Transverse colon (tissue), 4 donors: Measurements from ENCODE around the gene FAM107A. TPM values are rescaled to one million over a fixed set of nuclear protein-coding genes. Genes with fewer than 3 reads are reported as not detected.

Source experiments
- DNase-seq: peaks from one replicate; pipeline ENCODE4 v3.0.0-alpha.2; 2019
- H3K27ac ChIP-seq, 4 donors: fragments of 200-600 bp; sonication (generic); 2 replicates each; pipeline ENCODE4 v1.5.1; 2016 to 2018; ENCODE audit warnings: inconsistent platforms in 4 of 4
- H3K27me3 ChIP-seq: fragments of 200-600 bp; sonication (generic); 2 replicates; pipeline ENCODE4 v1.5.1; 2017; ENCODE audit warnings: inconsistent platforms
- H3K36me3 ChIP-seq, 4 donors: fragments of 200-600 bp; sonication (generic); 2 replicates each; pipeline ENCODE4 v1.5.1; 2017 to 2019; ENCODE audit warnings: inconsistent platforms in 4 of 4
- H3K4me1 ChIP-seq, 4 donors: fragments of 200-600 bp; sonication (generic); 2 replicates each; pipeline ENCODE4 v1.5.1; 2017 to 2020; ENCODE audit warnings: inconsistent platforms in 4 of 4
- H3K4me3 ChIP-seq, 4 donors: fragments of 200-600 bp; sonication (generic); 1 replicate in 1 of 4; 2 replicates in 3 of 4; pipeline versions ENCODE4 v1.5.1 to v1.6.1; 2017 to 2019; ENCODE audit warnings: inconsistent platforms in 4 of 4
- H3K9me3 ChIP-seq, 2 donors: fragments of 200-600 bp; sonication (generic); 2 replicates each; pipeline ENCODE4 v1.5.1; 2017 to 2019; ENCODE audit warnings: inconsistent platforms in 2 of 2
- CTCF ChIP-seq, 5 experiments: fragments of 200-600 bp in 3 of 5; fragments of 450-650 bp in 2 of 5; sonication (generic) in 3 of 5; IDR thresholded peaks; 1 replicate in 2 of 5; 2 replicates in 3 of 5; pipeline ENCODE4 v1.5.1; 2016 to 2017; ENCODE audit warnings: antibody characterized with exemption in 5 of 5, inconsistent platforms in 3 of 5, mild to moderate bottlenecking in 2 of 5, moderate library complexity in 1 of 5
- EP300 ChIP-seq: sonication (generic); formaldehyde crosslinking; IDR thresholded peaks from one replicate; pipeline ENCODE4 v1.6.1; 2017; ENCODE audit warnings: antibody characterized with exemption, low read depth
- POLR2A ChIP-seq: fragments of 450-650 bp; IDR thresholded peaks from one replicate; pipeline ENCODE4 v1.6.1; 2016; ENCODE audit warnings: antibody characterized with exemption, mild to moderate bottlenecking, moderate library complexity
- POLR2AphosphoS5 ChIP-seq, 3 donors: sonication (generic); formaldehyde crosslinking; IDR thresholded peaks; one replicate each; pipeline ENCODE4 v1.6.1; 2016; ENCODE audit warnings: antibody characterized with exemption in 3 of 3
- WGBS, 2 donors: methylation state at CpG; one replicate each; pipeline ENCODE4 v1.1.5; 2018; ENCODE audit warnings: low coverage in 1 of 2; 5-methylcytosine and 5-hydroxymethylcytosine counted together
- in situ Hi-C, 4 donors: fragments of 200-750 bp; cut with MboI; loops; one replicate each; pipeline versions ENCODE4 v1.15.0 to v1.15.1; 2017; ENCODE audit warnings: low sequenced_read_pairs in 3 of 4, low pct_ligation_motif_present in 1 of 4, low pct_unique_long_range_greater_than_20kb in 1 of 4
- intact Hi-C: fragments of 100-400 bp; cut with DNase I; formaldehyde crosslinking; loops from one replicate; pipeline ENCODE4 v1.15.1; 2023; ENCODE audit warnings: low total_unique reads
- total RNA-seq, 4 donors: library from RNA; depleted of rRNA; stranded (reverse); fragments of >200 nt; gene quantifications; one replicate each; pipeline ENCODE4 v1.1.0, GENCODE V29; 2016

The FAM107A gene
- total RNA-seq, 4 donors from 2014 or later, result 14.1 to 21.9 (median 16.0) TPM

GRCh38 chr3:58623478-58623877 lies 46.3 kb upstream of the FAM107A start:
- in situ Hi-C loops (loop anchor here in 1 of 4 donors (10.0 kb wide), 1 partner anchor 49 kb away; the partner anchor contains the start of gene FAM107A), intact Hi-C loops (no loop called here)
- Histone ChIP-seq H3K27me3 (no peaks in the 10 kb centered on the region), H3K27ac (no peak overlapping the region), H3K4me1 (peaks cover 8 to 18% (median 16%) of the 10 kb centered on the region in 4 donors), H3K4me3 (no peak overlapping the region), H3K36me3 (no peaks in the 10 kb centered on the region), H3K9me3 (no peaks in the 10 kb centered on the region)
- WGBS, 2 donors, result 84% methylated on average over 8 of the region's 8 CpGs; no CpG with 5 or more reads in 1 of the 2 donors
- TF ChIP-seq POLR2A, result no peak
- no peak for DNase-seq

GRCh38 chr3:58622892-58623291 lies 45.7 kb upstream of the FAM107A start:
- intact Hi-C loops (no loop called here), in situ Hi-C loops (loop anchor here in 1 of 4 donors (10.0 kb wide), 1 partner anchor 48 kb away; the partner anchor contains the start of gene FAM107A)
- peaks cover 8 to 12% (median 10%) of the 10 kb centered on the region in 4 donors for H3K4me1 ChIP-seq
- WGBS, 2 donors, result 82 to 95% methylated on average over 4 to 8 of the region's 8 CpGs
- TF ChIP-seq EP300 (no peak), POLR2AphosphoS5 (IDR thresholded peaks at IDR 0.05) (no peak), POLR2A (no peak), CTCF (IDR thresholded peaks at IDR 0.05) (no peak)
- no peak for DNase-seq
- no peak overlapping the region for H3K27ac ChIP-seq
- no peaks in the 10 kb centered on the region for H3K9me3 ChIP-seq
- H3K36me3 ChIP-seq, result no peaks in the 10 kb centered on the region
- H3K4me3 ChIP-seq, result no peak overlapping the region
- H3K27me3 ChIP-seq, result no peaks in the 10 kb centered on the region

- TF ChIP-seq CTCF (IDR thresholded peaks at IDR 0.05), result no peak
- TF ChIP-seq POLR2AphosphoS5 (IDR thresholded peaks at IDR 0.05), result no peak
- no peak for TF ChIP-seq EP300
- TF ChIP-seq POLR2A, result no peak
- no peak for DNase-seq
- no peaks in the 10 kb centered on the region for H3K9me3 ChIP-seq
- no peaks in the 10 kb centered on the region for H3K36me3 ChIP-seq
- intact Hi-C loops (no loop called here), in situ Hi-C loops (loop anchor here in 1 of 4 donors (10.0 kb wide), 1 partner anchor 48 kb away; the partner anchor contains the start of gene FAM107A)
- 92% methylated on average over 4 of the region's 4 CpGs; no CpG with 5 or more reads in 1 of the 2 donors for WGBS, 2 donors
- H3K27me3 ChIP-seq, result no peaks in the 10 kb centered on the region
- H3K4me3 ChIP-seq, result no peak overlapping the region
- no peak overlapping the region for H3K27ac ChIP-seq
- H3K4me1 ChIP-seq, result peaks cover 5 to 8% (median 7%) of the 10 kb centered on the region in 4 donors
Observed at GRCh38 chr3:58622436-58622835, 45.2 kb upstream of the FAM107A start.

- in situ Hi-C loops, result loop anchor here in 1 of 4 donors (10.0 kb wide), 1 partner anchor 46 kb away; the partner anchor contains the start of gene FAM107A
- no peak for DNase-seq
- 86% methylated on average over 6 of the region's 6 CpGs; no CpG with 5 or more reads in 1 of the 2 donors for WGBS, 2 donors
- TF ChIP-seq POLR2AphosphoS5 (IDR thresholded peaks at IDR 0.05) (no peak), EP300 (no peak), CTCF (IDR thresholded peaks at IDR 0.05) (no peak), POLR2A (no peak)
- no peaks in the 10 kb centered on the region for H3K9me3 ChIP-seq
- no peaks in the 10 kb centered on the region for H3K36me3 ChIP-seq
- peaks cover 0 to 9% (median 0%) of the 10 kb centered on the region in 4 donors for H3K4me1 ChIP-seq
- H3K27me3 ChIP-seq, result no peaks in the 10 kb centered on the region
- intact Hi-C loops, result no loop called here
- H3K27ac ChIP-seq, result no peak overlapping the region
- no peak overlapping the region for H3K4me3 ChIP-seq
Observed at GRCh38 chr3:58621086-58621830, 44.1 kb upstream of the FAM107A start.
